RPMI7951 (cell line): ENCODE measurements around the gene MYCBPAP. TPM values are rescaled to one million over a fixed set of nuclear protein-coding genes. Genes with fewer than 3 reads are reported as not detected.

Source experiments
- DNase-seq: peaks from one replicate; pipeline ENCODE4 v3.0.0-alpha.2; 2012; ENCODE audit warnings: low read depth
- total RNA-seq: library from RNA; depleted of rRNA; stranded (reverse); fragments of >200 nt; shearing (Covaris generic); gene quantifications from 2 replicates; pipeline ENCODE4 v1.2.3, GENCODE V29; 2014

Gene MYCBPAP
- total RNA-seq, 1 experiment from 2014 or later: not detected

GRCh38 chr17:50537721-50538548, 29.7 kb downstream of the MYCBPAP start:
- DNase-seq: no peak

- no peak for DNase-seq
Measured at GRCh38 chr17:50538549-50539410, 30.5 kb downstream of the MYCBPAP start.

- DNase-seq: no peak
Measured at GRCh38 chr17:50539762-50540559, 31.7 kb downstream of the MYCBPAP start.

GRCh38 chr17:50540560-50541401, 32.5 kb downstream of the MYCBPAP start:
- DNase-seq: no peak

GRCh38 chr17:50541402-50541715, 33.1 kb downstream of the MYCBPAP start:
- no peak for DNase-seq

- peak; percentile 72 for DNase-seq
Measured at GRCh38 chr17:50541716-50542688, 33.8 kb downstream of the MYCBPAP start.

GRCh38 chr17:50542795-50543774, 34.8 kb downstream of the MYCBPAP start:
- DNase-seq: no peak

GRCh38 chr17:50544516-50544915, 36.3 kb downstream of the MYCBPAP start:
- no peak for DNase-seq

- no peak for DNase-seq
Measured at GRCh38 chr17:50545311-50545710, 37.1 kb downstream of the MYCBPAP start.

- DNase-seq: no peak
Measured at GRCh38 chr17:50546701-50547034, 38.4 kb downstream of the MYCBPAP start.

GRCh38 chr17:50547035-50547735, 38.9 kb downstream of the MYCBPAP start, which contains the start of gene SPATA20:
TSS of gene SPATA20 (plus strand) at chr17:50547174. CDS start at chr17:50547209, 35 bp downstream.
- DNase-seq: peak; percentile 83

GRCh38 chr17:50547736-50548083, 39.5 kb downstream of the MYCBPAP start:
- no peak for DNase-seq

- no peak for DNase-seq
Measured at GRCh38 chr17:50548831-50549230, 40.6 kb downstream of the MYCBPAP start.

GRCh38 chr17:50549256-50549941, 41.2 kb downstream of the MYCBPAP start:
- no peak for DNase-seq

- no peak for DNase-seq
Measured at GRCh38 chr17:50549969-50550368, 41.7 kb downstream of the MYCBPAP start.

- peak; percentile 62 for DNase-seq
Measured at GRCh38 chr17:50550661-50551432, 42.6 kb downstream of the MYCBPAP start.

GRCh38 chr17:50551433-50551815, 43.2 kb downstream of the MYCBPAP start:
- no peak for DNase-seq
